Measurements from ENCODE around the gene DET1.

The DET1 gene

GRCh38 chr15:88463870-88464532 is 82.5 kb downstream of the DET1 start:
- no peak for DNase-seq

Data from effector CD4-positive, alpha-beta T cell (primary cell).